GM19043 (cell line): Measurements from ENCODE around the gene HJV.

Experiments used
- ATAC-seq: cut with Tn5 transposase; IDR thresholded peaks from one replicate; pipeline ENCODE4 v1.9.1; 2021; ENCODE audit warnings: low read depth; ENCODE audit not compliant: unreplicated experiment

Gene HJV

GRCh38 chr1:145994391-145995120, 27.0 kb downstream of the HJV start:
- no peak for ATAC-seq

GRCh38 chr1:145993618-145994390, 27.7 kb downstream of the HJV start:
- no peak for ATAC-seq

- ATAC-seq = no peak
Observed at GRCh38 chr1:145992958-145993617, 28.4 kb downstream of the HJV start.

GRCh38 chr1:145992502-145992936, 29.0 kb downstream of the HJV start:
- ATAC-seq = no peak

- no peak for ATAC-seq
Observed at GRCh38 chr1:145991735-145992412, 29.7 kb downstream of the HJV start.

- no peak for ATAC-seq
Observed at GRCh38 chr1:145990249-145990855, 31.2 kb downstream of the HJV start.

- ATAC-seq = no peak
Observed at GRCh38 chr1:145988773-145989172, 32.8 kb downstream of the HJV start.

GRCh38 chr1:145987926-145988325, 33.6 kb downstream of the HJV start:
- no peak for ATAC-seq

GRCh38 chr1:145986551-145986950, 35.0 kb downstream of the HJV start:
- ATAC-seq = no peak

GRCh38 chr1:145985502-145986439, 35.8 kb downstream of the HJV start:
- ATAC-seq = no peak

GRCh38 chr1:145985129-145985501, 36.4 kb downstream of the HJV start:
- ATAC-seq = no peak

- no peak for ATAC-seq
Observed at GRCh38 chr1:145983960-145984830, 37.3 kb downstream of the HJV start.

GRCh38 chr1:145983206-145983675, 38.3 kb downstream of the HJV start:
- ATAC-seq = no peak

GRCh38 chr1:145982010-145982723, 39.4 kb downstream of the HJV start:
- ATAC-seq = no peak

- no peak for ATAC-seq
Observed at GRCh38 chr1:145980457-145980994, 41.0 kb downstream of the HJV start.

GRCh38 chr1:145979746-145980456, 41.6 kb downstream of the HJV start:
- ATAC-seq = peak; percentile 3
